Duodenal mucosa (tissue), 2 donors: ENCODE measurements around the gene TRIOBP.

Experiments
- H3K27ac ChIP-seq: one replicate; pipeline ENCODE4 v1.7.0; 2013; ENCODE audit warnings: low read depth, low read length
- H3K27me3 ChIP-seq, 2 donors: one replicate each; pipeline ENCODE4 v1.7.0; 2013; ENCODE audit warnings: low read length in 2 of 2, control low read depth in 1 of 2; ENCODE audit not compliant: insufficient read depth in 2 of 2, control insufficient read depth in 1 of 2
- H3K36me3 ChIP-seq, 2 donors: one replicate each; pipeline ENCODE4 v1.7.0; 2013; ENCODE audit warnings: low read length in 2 of 2, control low read depth in 1 of 2; ENCODE audit not compliant: insufficient read depth in 2 of 2, control insufficient read depth in 1 of 2
- H3K4me1 ChIP-seq, 2 donors: one replicate each; pipeline ENCODE4 v1.7.0; 2013; ENCODE audit warnings: low read length in 2 of 2, control low read depth in 1 of 2; ENCODE audit not compliant: insufficient read depth in 2 of 2, control insufficient read depth in 1 of 2
- H3K4me3 ChIP-seq, 2 donors: one replicate each; pipeline ENCODE4 v1.7.0; 2013; ENCODE audit warnings: low read length in 2 of 2, low read depth in 1 of 2
- H3K9ac ChIP-seq, 2 donors: one replicate each; pipeline ENCODE4 v1.7.0; 2013; ENCODE audit warnings: low read length in 2 of 2, low read depth in 1 of 2
- H3K9me3 ChIP-seq, 2 donors: one replicate each; pipeline ENCODE4 v1.7.0; 2013; ENCODE audit warnings: low read length in 2 of 2, control low read depth in 1 of 2; ENCODE audit not compliant: control insufficient read depth in 1 of 2

TRIOBP gene

GRCh38 chr22:37764622-37765021, 67.8 kb downstream of the TRIOBP start:
- Histone ChIP-seq H3K9me3 (no peaks in the 10 kb centered on the region), H3K27me3 (no peaks in the 10 kb centered on the region), H3K36me3 (peaks cover 27 to 69% of the 10 kb centered on the region in 2 donors), H3K4me3 (no peak overlapping the region), H3K9ac (no peak overlapping the region), H3K27ac (no peak overlapping the region), H3K4me1 (no peaks in the 10 kb centered on the region)

- Histone ChIP-seq H3K9ac (no peak overlapping the region), H3K27ac (no peak overlapping the region), H3K9me3 (no peaks in the 10 kb centered on the region), H3K36me3 (peaks cover 26 to 64% of the 10 kb centered on the region in 2 donors), H3K4me1 (no peaks in the 10 kb centered on the region), H3K27me3 (no peaks in the 10 kb centered on the region), H3K4me3 (no peak overlapping the region)
These were observed 68.7 kb downstream of the TRIOBP start for GRCh38 chr22:37765498-37765897.

- no peak overlapping the region for H3K9ac ChIP-seq
- no peaks in the 10 kb centered on the region for H3K4me1 ChIP-seq
- no peak overlapping the region for H3K27ac ChIP-seq
- no peak overlapping the region for H3K4me3 ChIP-seq
- H3K27me3 ChIP-seq, result no peaks in the 10 kb centered on the region
- H3K9me3 ChIP-seq, result no peaks in the 10 kb centered on the region
- peaks cover 27 to 62% of the 10 kb centered on the region in 2 donors for H3K36me3 ChIP-seq
These were observed 69.2 kb downstream of the TRIOBP start for GRCh38 chr22:37765953-37766576.

- no peak overlapping the region for H3K4me3 ChIP-seq
- no peak overlapping the region for H3K9ac ChIP-seq
These were observed 71.4 kb downstream of the TRIOBP start for GRCh38 chr22:37768273-37768672.

GRCh38 chr22:37769056-37769455, 72.2 kb downstream of the TRIOBP start:
- no peaks in the 10 kb centered on the region for H3K4me1 ChIP-seq
- H3K36me3 ChIP-seq, result peaks cover 24 to 68% of the 10 kb centered on the region in 2 donors
- no peak overlapping the region for H3K9ac ChIP-seq
- no peaks in the 10 kb centered on the region for H3K9me3 ChIP-seq
- no peaks in the 10 kb centered on the region for H3K27me3 ChIP-seq
- no peak overlapping the region for H3K27ac ChIP-seq
- H3K4me3 ChIP-seq, result no peak overlapping the region

More at GRCh38 chr22:37768273-37768672, 71.4 kb downstream of the TRIOBP start:
- Histone ChIP-seq H3K4me1 (no peaks in the 10 kb centered on the region), H3K36me3 (peaks cover 29 to 69% of the 10 kb centered on the region in 2 donors), H3K9me3 (no peaks in the 10 kb centered on the region), H3K27me3 (no peaks in the 10 kb centered on the region), H3K27ac (no peak overlapping the region)

GRCh38 chr22:37771081-37771480, 74.2 kb downstream of the TRIOBP start:
- H3K9me3 ChIP-seq, result no peaks in the 10 kb centered on the region
- no peak overlapping the region for H3K4me3 ChIP-seq
- no peaks in the 10 kb centered on the region for H3K27me3 ChIP-seq
- peaks cover 18 to 58% of the 10 kb centered on the region in 2 donors for H3K36me3 ChIP-seq
- H3K4me1 ChIP-seq, result no peaks in the 10 kb centered on the region
- H3K27ac ChIP-seq, result no peak overlapping the region
- no peak overlapping the region for H3K9ac ChIP-seq

GRCh38 chr22:37771702-37772427, 75.0 kb downstream of the TRIOBP start:
- H3K27ac ChIP-seq, result no peak overlapping the region
- no peaks in the 10 kb centered on the region for H3K9me3 ChIP-seq
- no peaks in the 10 kb centered on the region for H3K27me3 ChIP-seq
- peaks cover 4% of the 10 kb centered on the region in 2 donors for H3K4me1 ChIP-seq
- H3K36me3 ChIP-seq, result peaks cover 18 to 54% of the 10 kb centered on the region in 2 donors
- no peak overlapping the region for H3K9ac ChIP-seq
- no peak overlapping the region for H3K4me3 ChIP-seq

- no peaks in the 10 kb centered on the region for H3K9me3 ChIP-seq
- no peak overlapping the region for H3K9ac ChIP-seq
- no peaks in the 10 kb centered on the region for H3K27me3 ChIP-seq
- no peak overlapping the region for H3K27ac ChIP-seq
- no peak overlapping the region for H3K4me3 ChIP-seq
- H3K4me1 ChIP-seq, result peaks cover 10% of the 10 kb centered on the region in 2 donors
- peaks cover 7 to 33% of the 10 kb centered on the region in 2 donors for H3K36me3 ChIP-seq
These were observed 77.9 kb downstream of the TRIOBP start for GRCh38 chr22:37774728-37775127.

GRCh38 chr22:37775785-37776638, 79.2 kb downstream of the TRIOBP start:
- Histone ChIP-seq H3K9me3 (no peaks in the 10 kb centered on the region), H3K27ac (no peak overlapping the region), H3K4me3 (no peak overlapping the region), H3K27me3 (no peaks in the 10 kb centered on the region), H3K36me3 (peaks cover 6 to 33% of the 10 kb centered on the region in 2 donors), H3K9ac (no peak overlapping the region), H3K4me1 (peaks cover 10% of the 10 kb centered on the region in 2 donors)

- no peak overlapping the region for H3K9ac ChIP-seq
- H3K9me3 ChIP-seq, result no peaks in the 10 kb centered on the region
- H3K36me3 ChIP-seq, result peaks cover under 1 to 27% of the 10 kb centered on the region in 2 donors
- no peak overlapping the region for H3K4me3 ChIP-seq
- peaks cover 10% of the 10 kb centered on the region in 2 donors for H3K4me1 ChIP-seq
- H3K27me3 ChIP-seq, result no peaks in the 10 kb centered on the region
- H3K27ac ChIP-seq, result no peak overlapping the region
These were observed 79.8 kb downstream of the TRIOBP start for GRCh38 chr22:37776639-37777005.
